GM19397 (cell line): ENCODE measurements around the gene CCR3.
A peak's percentile ranks its signal among the peaks of the same experiment; 100 is the strongest.
"Not testable (repeated sequence)": the region's sequence is repeated elsewhere in the genome, so short reads cannot be mapped to it uniquely, and the experiment has no call there.

ENCODE experiments used
- ATAC-seq: cut with Tn5 transposase; IDR thresholded peaks from one replicate; pipeline ENCODE4 v1.9.1; 2021; ENCODE audit warnings: mild to moderate bottlenecking, moderate library complexity; ENCODE audit not compliant: unreplicated experiment

Gene CCR3

GRCh38 chr3:46242120-46242519 is at the start of gene CCR3:
CCR3 (plus strand) TSS chr3:46242460; CDS start chr3:46265159, 22,699 bp downstream.
- ATAC-seq = no peak

GRCh38 chr3:46192939-46193338 is 49.3 kb upstream of the CCR3 start:
- no peak for ATAC-seq

DNA sequence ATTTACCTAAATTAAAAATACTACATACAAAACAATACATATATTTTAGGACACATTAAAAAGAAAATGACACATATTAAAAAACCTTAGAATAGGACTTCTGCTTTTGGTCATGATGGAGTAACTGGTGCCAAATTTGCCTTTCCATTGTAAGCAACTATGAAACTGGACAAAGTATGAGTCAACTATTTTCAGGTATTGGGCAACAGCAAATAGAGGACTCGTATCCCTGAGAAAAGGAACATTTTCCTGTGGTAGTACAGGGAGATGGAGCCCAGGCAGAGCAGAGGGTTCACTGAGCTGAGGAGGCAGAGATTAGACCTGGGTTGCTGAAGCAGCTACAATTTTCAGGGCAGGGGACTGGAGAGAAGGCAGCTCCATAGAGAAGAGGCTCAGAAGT is 48.8 kb upstream of the CCR3 start:
- no peak for ATAC-seq

DNA sequence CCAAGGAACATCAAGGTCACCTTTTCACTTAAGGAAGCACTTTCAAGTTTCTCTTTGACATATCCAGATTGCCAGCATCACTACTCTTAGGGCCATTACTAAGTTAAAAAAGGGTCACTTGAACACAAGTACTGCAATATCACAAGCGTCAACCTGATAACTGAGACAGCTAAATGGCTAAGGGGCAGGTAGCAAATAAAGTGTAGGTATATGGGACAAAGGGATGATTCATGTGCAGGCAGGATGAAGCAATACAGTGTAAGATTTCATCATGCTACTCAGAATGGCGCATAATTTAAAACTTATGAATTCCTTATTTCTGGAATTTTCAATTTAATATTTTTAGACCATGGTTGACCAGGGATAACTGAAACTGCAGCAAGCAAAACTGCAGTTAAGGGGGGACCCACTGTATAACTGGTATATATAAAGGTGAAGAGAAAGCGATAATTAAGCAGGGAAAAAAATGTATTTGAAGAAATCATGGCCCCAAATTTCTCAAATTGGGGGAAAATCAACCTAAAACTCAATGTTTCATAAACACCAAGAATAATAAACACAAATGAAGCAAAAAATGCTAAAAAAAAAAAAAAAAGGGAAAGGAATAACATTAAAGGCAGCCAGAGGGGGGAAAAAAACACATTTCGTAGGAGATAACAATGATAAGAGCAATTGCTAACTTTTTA is 47.2 kb upstream of the CCR3 start:
- ATAC-seq = no peak

DNA sequence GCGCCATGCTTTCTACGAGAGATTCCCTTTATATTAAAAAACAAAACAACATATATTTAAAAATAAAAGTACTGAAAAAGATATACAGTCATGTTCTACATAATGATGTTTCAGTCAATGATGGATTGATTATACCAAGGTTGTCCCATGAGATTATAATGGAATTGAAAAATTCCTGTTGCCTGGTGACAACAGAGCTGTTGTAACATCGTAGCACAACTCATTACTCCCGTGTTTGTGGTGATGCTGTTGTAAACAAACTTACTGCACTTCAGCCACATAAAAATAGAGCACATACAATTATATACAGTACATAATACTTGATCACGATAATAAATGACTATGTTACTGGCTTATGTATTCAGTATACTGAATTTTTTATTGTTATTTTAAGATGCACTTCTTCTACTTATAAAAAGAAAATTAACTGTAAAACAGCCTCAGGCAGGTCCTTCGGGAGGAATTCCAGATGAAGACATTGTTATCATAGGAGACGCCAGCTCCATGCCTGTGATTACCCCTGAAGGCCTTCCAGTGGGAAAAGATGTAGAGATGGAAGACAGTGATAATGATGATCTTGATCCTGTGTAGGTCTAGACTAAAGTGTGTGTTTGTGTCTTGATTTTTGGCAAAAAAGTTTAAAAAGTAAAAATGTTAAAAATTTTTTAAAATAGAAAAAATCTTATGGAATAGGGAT is 45.9 kb upstream of the CCR3 start:
- ATAC-seq = no peak

DNA sequence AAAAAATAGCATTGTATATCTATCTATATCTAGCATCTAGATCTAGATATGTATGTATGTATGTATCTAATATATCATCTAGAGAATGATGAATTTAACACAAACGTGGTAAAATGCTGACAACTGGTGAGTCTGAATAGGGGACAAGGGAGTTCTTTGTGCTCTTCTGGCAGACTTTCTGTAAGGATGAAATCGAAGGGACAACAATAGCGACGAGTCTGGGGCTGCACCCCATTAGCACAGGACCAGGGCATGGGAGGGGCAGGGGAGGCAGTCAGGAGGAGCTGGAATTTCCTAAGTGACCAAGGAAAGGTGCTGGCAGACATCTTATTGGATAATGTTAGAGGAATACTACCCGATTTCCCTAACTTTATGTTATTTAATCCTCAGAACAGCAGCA is 42.0 kb upstream of the CCR3 start:
- no peak for ATAC-seq

DNA sequence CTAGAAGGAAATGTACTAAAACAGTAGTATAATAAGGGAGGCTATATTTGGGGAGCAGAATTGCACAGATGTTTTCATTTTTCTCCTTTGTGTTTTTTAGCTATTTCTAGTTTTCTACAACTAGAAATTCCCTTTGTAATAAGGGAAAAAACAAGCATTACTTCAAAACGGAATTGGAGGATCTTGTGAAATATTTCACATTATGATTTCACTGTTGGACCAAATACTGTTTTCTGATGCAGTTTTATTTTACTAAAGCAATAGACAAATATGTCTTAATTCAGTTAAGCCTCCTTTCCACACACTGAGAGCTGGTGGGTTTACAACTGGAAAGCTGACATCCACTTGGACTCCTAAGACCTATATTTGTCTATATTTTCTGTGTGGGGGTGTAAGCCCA is 41.5 kb upstream of the CCR3 start:
- ATAC-seq = no peak

DNA sequence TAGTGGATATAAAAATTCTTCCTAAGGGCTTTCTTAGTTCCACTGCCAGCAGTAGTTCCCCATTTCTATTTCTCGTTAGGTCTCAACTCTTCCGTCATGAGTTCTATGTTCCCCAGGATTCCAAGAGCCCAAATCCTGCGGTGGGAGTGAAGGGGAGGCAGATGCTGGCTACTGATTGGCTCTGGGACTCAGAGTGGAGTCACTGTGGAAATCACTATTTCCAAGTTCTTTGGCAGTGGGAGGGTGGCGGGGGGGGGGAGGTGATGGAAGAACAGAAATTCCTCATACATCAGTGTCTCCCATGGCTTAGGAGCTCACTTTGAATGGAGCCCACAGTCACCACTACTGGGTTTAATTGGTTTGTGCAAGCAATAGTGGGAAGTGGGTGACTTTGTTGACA is 39.7 kb upstream of the CCR3 start:
- ATAC-seq = no peak

DNA sequence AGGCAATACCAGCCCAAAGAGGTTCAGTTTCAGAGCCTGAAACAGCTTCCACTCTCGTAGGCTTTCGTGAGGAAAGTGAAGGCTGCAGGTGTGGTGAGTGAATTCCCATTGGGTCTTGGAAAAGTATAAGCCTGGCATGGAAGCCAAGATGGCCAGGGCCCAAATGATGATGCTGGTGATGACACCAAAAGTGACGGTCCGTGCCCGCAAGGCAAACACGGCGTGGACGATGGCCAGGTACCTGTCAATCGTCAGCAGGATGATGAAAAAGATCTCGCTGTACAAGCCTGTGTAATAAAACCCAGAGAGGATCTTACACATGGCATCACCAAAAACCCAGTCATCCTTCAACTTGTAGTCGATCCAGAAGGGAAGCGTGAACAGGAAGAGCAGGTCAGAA is 38.6 kb upstream of the CCR3 start:
- ATAC-seq = no peak

- ATAC-seq = no peak
Observed at GRCh38 chr3:46205286-46205960, 36.8 kb upstream of the CCR3 start.

- ATAC-seq = no peak
Observed at GRCh38 chr3:46206282-46207015, 35.8 kb upstream of the CCR3 start.

DNA sequence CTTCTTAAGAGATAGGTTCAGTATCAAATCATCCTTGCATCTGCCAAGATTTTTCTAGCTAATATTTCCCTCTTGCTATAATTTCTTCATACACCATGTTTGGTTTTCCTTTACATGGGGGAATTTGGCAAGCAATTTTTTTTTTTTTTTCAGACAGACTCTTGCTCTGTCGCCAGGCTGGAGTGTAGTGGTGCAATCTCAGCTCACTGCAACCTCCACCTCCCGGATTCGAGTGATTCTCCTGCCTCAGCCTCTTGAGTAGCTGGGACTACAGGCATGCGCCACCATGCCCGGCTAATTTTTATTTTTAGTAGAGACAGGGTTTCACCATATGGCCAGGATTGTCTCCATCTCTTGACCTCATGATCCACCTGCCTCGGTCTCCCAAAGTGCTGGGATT is 34.7 kb upstream of the CCR3 start:
- ATAC-seq = not testable (repeated sequence)

- ATAC-seq = peak; percentile 56
Observed at GRCh38 chr3:46208167-46208704, 34.0 kb upstream of the CCR3 start, which contains the start of gene CCR1. CCR1 (minus strand) TSS chr3:46208313; CDS start chr3:46204313, 4,000 bp downstream.

- ATAC-seq = no peak
Observed at GRCh38 chr3:46209053-46209452, 33.2 kb upstream of the CCR3 start.

- ATAC-seq = no peak
Observed at GRCh38 chr3:46209746-46210470, 32.4 kb upstream of the CCR3 start.

DNA sequence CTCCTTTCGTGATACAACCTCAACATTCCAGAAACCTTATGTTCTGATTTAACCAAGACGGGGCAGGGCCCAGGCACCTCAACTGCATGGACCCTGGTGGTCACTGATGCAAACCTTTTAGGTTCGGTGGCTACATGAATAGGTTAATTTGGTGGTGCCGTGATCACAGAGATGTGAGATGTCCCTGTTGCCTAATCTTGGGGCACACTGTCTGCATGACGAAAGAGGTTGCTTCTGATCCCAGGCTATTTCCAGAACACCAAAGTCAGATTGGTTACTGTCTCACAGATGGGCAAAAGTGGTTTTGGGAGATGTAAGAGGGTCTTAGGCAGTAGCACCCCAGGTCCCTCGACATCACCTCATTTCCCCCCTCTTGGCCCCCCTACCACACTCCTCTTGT is 30.2 kb upstream of the CCR3 start:
- no peak for ATAC-seq

DNA sequence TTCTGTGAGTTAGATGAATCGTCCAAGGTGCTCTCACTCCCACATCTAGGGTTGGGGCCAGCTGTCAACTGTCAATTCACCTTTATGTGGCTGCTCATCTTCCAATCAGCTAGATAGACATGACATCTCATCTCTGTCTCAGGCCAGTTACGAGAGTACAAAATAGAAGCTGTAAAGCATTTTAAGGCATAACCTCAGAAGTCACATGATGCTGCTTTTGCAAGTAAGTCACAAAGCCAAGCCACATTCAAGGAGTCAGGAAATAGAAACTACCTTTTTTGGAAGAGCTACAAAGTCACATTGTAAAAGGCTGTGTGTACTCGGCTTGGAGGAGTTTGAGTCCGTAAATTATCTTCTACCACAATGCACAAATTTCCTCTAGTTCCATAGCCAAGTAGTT is 29.1 kb upstream of the CCR3 start:
- ATAC-seq = no peak

DNA sequence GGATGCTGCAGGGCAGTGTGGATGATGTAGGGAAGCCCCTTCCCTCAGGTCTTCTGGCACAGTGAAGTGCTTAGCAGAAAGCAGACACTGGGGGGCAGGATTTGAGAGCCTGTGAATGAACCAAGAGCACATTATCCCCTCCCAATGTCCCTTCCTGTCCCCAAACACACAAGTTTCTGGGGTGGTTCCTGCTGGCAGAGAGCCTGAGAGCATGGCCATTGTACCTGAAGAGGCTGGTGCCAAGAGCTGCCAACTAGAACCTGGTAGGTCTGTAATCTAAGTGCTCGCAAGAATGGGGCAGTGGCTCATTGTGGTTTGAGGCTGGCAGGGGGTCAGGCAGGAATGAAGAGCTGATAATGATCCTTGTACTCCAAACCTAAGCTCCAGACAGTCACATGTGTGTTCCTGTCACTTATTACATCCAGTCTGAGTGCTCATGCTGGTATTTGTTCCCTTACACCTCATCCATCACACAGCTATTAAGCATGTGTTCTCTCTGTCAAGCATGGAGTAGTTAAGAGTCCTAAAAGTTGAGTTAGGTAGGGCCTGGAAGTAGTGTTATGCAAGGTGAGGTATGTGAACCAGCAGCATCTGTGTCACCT is 27.4 kb upstream of the CCR3 start:
- no peak for ATAC-seq

DNA sequence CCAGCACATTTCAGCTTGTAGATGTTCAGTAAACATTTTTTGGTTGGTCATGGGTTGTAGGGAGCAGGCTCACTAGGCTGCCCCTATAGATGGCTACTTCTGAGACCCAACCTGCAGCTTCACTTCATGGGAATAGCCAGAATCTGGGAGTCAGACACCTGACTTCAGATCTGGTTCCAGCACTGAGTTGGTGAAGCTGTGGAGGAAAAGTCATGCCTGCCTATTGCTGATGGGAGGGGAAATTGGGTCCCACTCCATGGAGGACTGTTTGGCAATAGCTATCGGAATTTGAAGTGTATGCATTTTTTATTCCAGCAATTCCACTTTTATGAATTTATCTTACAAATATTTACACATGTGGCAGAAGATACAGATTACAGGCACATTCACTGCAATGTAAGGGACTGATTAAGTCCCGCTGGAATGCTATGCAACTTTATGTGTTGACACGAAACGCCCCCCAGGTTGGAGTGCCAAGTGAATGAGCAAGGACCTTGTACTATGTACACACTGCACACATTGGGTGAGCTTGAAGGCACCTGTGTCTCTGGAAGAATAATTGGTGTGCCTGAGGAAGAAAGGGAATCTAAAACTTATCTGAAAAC is 26.3 kb upstream of the CCR3 start:
- no peak for ATAC-seq
